IMR-90 (cell line): ENCODE results near the gene IFNAR2. TPM values are rescaled to one million over a fixed set of nuclear protein-coding genes. Genes with fewer than 3 reads are reported as not detected.
A peak's percentile ranks its signal among the peaks of the same experiment; 100 is the strongest.

Source experiments
- ATAC-seq: fragments of 200-7000 bp; cut with Tn5 transposase; 2 replicates; pipeline ENCODE4 v1.9.1; 2020; ENCODE audit warnings: low read depth, mild to moderate bottlenecking, moderate library complexity
- BruUV-seq: library from RNA; stranded (reverse); fragments of 400-500 nt; replicated peaks from 2 replicates; lab custom pipeline; 2021; lab: Mats Ljungman, UMichigan
- CTCF ChIA-PET: fragments of 300-600 bp; formaldehyde crosslinking; extraction: SDS; loops from one replicate; lab custom pipeline; 2021; ENCODE audit warnings: antibody characterized with exemption; lab: Yijun Ruan, JAX
- POLR2A ChIA-PET: fragments of 300-600 bp; sonication (Branson Sonifier 250); formaldehyde crosslinking; loops from one replicate; lab custom pipeline; 2022; ENCODE audit warnings: antibody characterized with exemption; ENCODE audit not compliant: unreplicated experiment; lab: Charles Lee
- DNase-seq: peaks from one replicate; pipeline ENCODE4 v3.0.0; 2013
- H2AFZ ChIP-seq: replicated peaks from 2 replicates; pipeline ENCODE3; 2013; ENCODE audit warnings: low read length, mild to moderate bottlenecking; ENCODE audit not compliant: poor library complexity
- H2AK5ac ChIP-seq: 2 replicates; pipeline ENCODE4 v1.6.1; 2013; ENCODE audit warnings: low read depth, low read length, inconsistent platforms
- H2AK9ac ChIP-seq: replicated peaks from 2 replicates; pipeline ENCODE3; 2013; ENCODE audit warnings: mild to moderate bottlenecking, low read depth, low read length, moderate library complexity; ENCODE audit not compliant: poor library complexity
- H2BK120ac ChIP-seq: 2 replicates; pipeline ENCODE4 v1.6.1; 2013; ENCODE audit warnings: low read depth, low read length, inconsistent platforms
- H2BK15ac ChIP-seq: 3 replicates; pipeline ENCODE4 v1.6.1; 2013; ENCODE audit warnings: low read depth, low read length, inconsistent platforms
- H2BK20ac ChIP-seq: 2 replicates; pipeline ENCODE4 v1.6.1; 2013; ENCODE audit warnings: low read depth, mild to moderate bottlenecking, inconsistent platforms, low read length, moderate library complexity
- H2BK5ac ChIP-seq: 2 replicates; pipeline ENCODE4 v1.6.1; 2013; ENCODE audit warnings: mild to moderate bottlenecking, low read depth, low read length, inconsistent platforms; ENCODE audit not compliant: poor library complexity, severe bottlenecking
- H3K14ac ChIP-seq: replicated peaks from 2 replicates; pipeline ENCODE4 v1.6.1; 2013; ENCODE audit warnings: low read depth, low read length, inconsistent platforms
- H3K18ac ChIP-seq: 2 replicates; pipeline ENCODE4 v1.6.1; 2013; ENCODE audit warnings: low read depth, low read length, control low read depth
- H3K23ac ChIP-seq: 2 replicates; pipeline ENCODE4 v1.6.1; 2013; ENCODE audit warnings: low read depth, low read length, inconsistent platforms
- H3K27ac ChIP-seq: 2 replicates; pipeline ENCODE4 v1.5.1; 2013; ENCODE audit warnings: mild to moderate bottlenecking, control low read depth, low read length; ENCODE audit not compliant: insufficient read depth
- H3K27me3 ChIP-seq: 2 replicates; pipeline ENCODE4 v1.6.1; 2013; ENCODE audit warnings: low read length; ENCODE audit not compliant: control insufficient read depth, insufficient read depth
- H3K36me3 ChIP-seq: 2 replicates; pipeline ENCODE4 v1.6.1; 2013; ENCODE audit warnings: low read length, mixed read lengths; ENCODE audit not compliant: control insufficient read depth, insufficient read depth
- H3K4ac ChIP-seq: 2 replicates; pipeline ENCODE4 v1.6.1; 2013; ENCODE audit warnings: low read depth, low read length, inconsistent platforms
- H3K4me1 ChIP-seq: 2 replicates; pipeline ENCODE4 v1.6.1; 2013; ENCODE audit warnings: low read length, mixed read lengths; ENCODE audit not compliant: control insufficient read depth, insufficient read depth
- H3K4me2 ChIP-seq: 2 replicates; pipeline ENCODE4 v1.6.1; 2013; ENCODE audit warnings: low read depth, mild to moderate bottlenecking, control low read depth, low read length, moderate library complexity
- H3K4me3 ChIP-seq: 2 replicates; pipeline ENCODE4 v1.5.1; 2013; ENCODE audit warnings: low read depth, mild to moderate bottlenecking, control low read depth, low read length, moderate library complexity; ENCODE audit not compliant: insufficient read depth
- H3K56ac ChIP-seq: 2 replicates; pipeline ENCODE4 v1.6.1; 2013; ENCODE audit warnings: low read length, inconsistent platforms; ENCODE audit not compliant: insufficient read depth; ENCODE audit errors: extremely low read depth
- H3K79me1 ChIP-seq, 2 experiments: 2 replicates each; pipeline ENCODE4 v1.6.1; 2013; ENCODE audit warnings: low read length in 2 of 2, inconsistent platforms in 1 of 2, low read depth in 1 of 2
- H3K9ac ChIP-seq: 2 replicates; pipeline ENCODE4 v1.6.1; 2013; ENCODE audit warnings: low read depth, low read length, control low read depth
- H3K9me1 ChIP-seq: 2 replicates; pipeline ENCODE4 v1.6.1; 2013; ENCODE audit warnings: low read length, inconsistent platforms; ENCODE audit not compliant: insufficient read depth
- H3K9me3 ChIP-seq: 2 replicates; pipeline ENCODE4 v1.6.1; 2013; ENCODE audit warnings: low read length; ENCODE audit not compliant: control insufficient read depth, insufficient read depth
- H4K20me1 ChIP-seq: 2 replicates; pipeline ENCODE4 v1.6.1; 2013; ENCODE audit warnings: low read length, inconsistent platforms; ENCODE audit not compliant: insufficient read depth
- H4K5ac ChIP-seq: 2 replicates; pipeline ENCODE4 v1.6.1; 2013; ENCODE audit warnings: mild to moderate bottlenecking, low read depth, low read length, control low read depth
- H4K8ac ChIP-seq, 2 experiments: 2 replicates each; pipeline ENCODE4 v1.6.1; 2013; ENCODE audit warnings: low read depth in 2 of 2, low read length in 2 of 2, control low read depth in 1 of 2, inconsistent platforms in 1 of 2
- H4K91ac ChIP-seq: 2 replicates; pipeline ENCODE4 v1.6.1; 2013; ENCODE audit warnings: low read depth, low read length, inconsistent platforms; ENCODE audit not compliant: insufficient read depth
- ELK1 ChIP-seq: fragments of 150-350 bp; IDR thresholded peaks from 2 replicates; pipeline ENCODE4 v1.6.1; 2016; ENCODE audit warnings: low read depth, mild to moderate bottlenecking, low read length, moderate library complexity, borderline replicate concordance
- MAFK ChIP-seq: IDR thresholded peaks from 2 replicates; pipeline ENCODE4 v1.6.1; 2012; ENCODE audit warnings: low read depth, low read length, improper control_type of control experiment
- WGBS, 2 experiments: methylation state at CpG; one replicate each; pipeline versions ENCODE4 v1.1.5 to v1.1.7; 2013; ENCODE audit warnings: missing lambda C conversion rate in 2 of 2; ENCODE audit not compliant: insufficient read length in 1 of 2; ENCODE audit errors: extremely low coverage in 2 of 2; 5-methylcytosine and 5-hydroxymethylcytosine counted together
- dilution Hi-C: fragments of 300-500 bp; cut with HindIII; formaldehyde crosslinking; loops from one replicate; pipeline ENCODE4 v1.14.3; 2018; ENCODE audit warnings: low sequenced_read_pairs; ENCODE audit not compliant: unreplicated experiment
- in situ Hi-C: fragments of 300-500 bp; cut with MboI; formaldehyde crosslinking; loops from 3 replicates; pipeline ENCODE4 v1.14.3; 2019; ENCODE audit warnings: low sequenced_read_pairs, inconsistent platforms, mixed read lengths
- intact Hi-C: fragments of 100-400 bp; cut with micrococcal nuclease; formaldehyde crosslinking; loops from 2 replicates; pipeline ENCODE4 v1.10.0; 2022
- polyA plus RNA-seq, 3 experiments: library from polyadenylated mRNA; depleted of rRNA; stranded (reverse); fragments of >200 nt; gene quantifications; 2 replicates each; pipeline ENCODE4 v1.2.3, GENCODE V29; 2012; ENCODE audit warnings: low replicate concordance in 1 of 3
- total RNA-seq: library from RNA; depleted of rRNA; stranded (reverse); fragments of >200 nt; gene quantifications from 2 replicates; pipeline ENCODE4 v1.2.3, GENCODE V29; 2012

The IFNAR2 gene
- total and polyA plus RNA-seq, 2 of the 4 experiments (the other 2 are of a cell fraction): 6.3 to 13.9 TPM

- no peaks in the 10 kb centered on the region for H3K27me3 ChIP-seq
- no peak overlapping the region for H3K14ac ChIP-seq
- H2BK15ac ChIP-seq: no peak overlapping the region
- H4K91ac ChIP-seq: no peak overlapping the region
- no peak overlapping the region for H3K18ac ChIP-seq
- no peak overlapping the region for H3K23ac ChIP-seq
- no peak overlapping the region for H2BK120ac ChIP-seq
- H2BK5ac ChIP-seq: no peak overlapping the region
- intact Hi-C loops: no loop called here
- H3K4me3 ChIP-seq: no peak overlapping the region
- no TSS peak for BruUV-seq
- no peak overlapping the region for H3K9ac ChIP-seq
- no peaks in the 10 kb centered on the region for H4K20me1 ChIP-seq
- H2AFZ ChIP-seq: no peak overlapping the region
- 0 out of 2 replicates have a peak, but pooled peaks cover 3% of the 10 kb centered on the region for H3K9me1 ChIP-seq
- no peak overlapping the region for H3K4ac ChIP-seq
- CTCF ChIA-PET: no interaction called here
- H3K9me3 ChIP-seq: no peaks in the 10 kb centered on the region
- peaks cover 31% of the 10 kb centered on the region for H3K36me3 ChIP-seq
- POLR2A ChIA-PET: no interaction called here
- WGBS, 2 experiments: 94% methylated on average over 13 of the region's 18 CpGs; no CpG with 5 or more reads in 1 of the 2 experiments
- H3K27ac ChIP-seq: no peak overlapping the region
- no peaks in the 10 kb centered on the region for H3K79me1 ChIP-seq
- H2AK9ac ChIP-seq: no peak overlapping the region
- no peak overlapping the region for H4K5ac ChIP-seq
- no peak overlapping the region for H4K8ac ChIP-seq
- no peak overlapping the region for H3K4me2 ChIP-seq
- ATAC-seq: no peak
- no peak overlapping the region for H3K56ac ChIP-seq
- TF ChIP-seq MAFK (peak; percentile 81), ELK1 (no peak)
- no peak overlapping the region for H2AK5ac ChIP-seq
- in situ Hi-C loops: no loop called here
- dilution Hi-C loops: no loop called here
- DNase-seq: no peak
- H2BK20ac ChIP-seq: no peak overlapping the region
- H3K4me1 ChIP-seq: peaks cover 4% of the 10 kb centered on the region
Observed at GRCh38 chr21:33257094-33257803, 27.5 kb downstream of the IFNAR2 start.
